Measurements from ENCODE around the gene ZKSCAN8. TPM values are rescaled to one million over a fixed set of nuclear protein-coding genes. Genes with fewer than 3 reads are reported as not detected.

Gene ZKSCAN8
- total RNA-seq, 2 donors from 2014 or later, result 12.5 to 14.8 TPM

GRCh38 chr6:28107506-28107905 lies 34.2 kb upstream of the ZKSCAN8 start:
- Histone ChIP-seq H3K36me3 (replicated peaks in 1 of 2; ENCODE audit: insufficient read depth in 1 of 2, low read depth in 2 of 2) (no peaks in the 10 kb centered on the region), H3K27ac (no peak overlapping the region), H3K27me3 (no peaks in the 10 kb centered on the region), H3K4me1 (peaks cover 5% of the 10 kb centered on the region), H3K9me3 (no peaks in the 10 kb centered on the region), H3K4me3 (no peak overlapping the region)
- TF ChIP-seq CTCF (IDR thresholded peaks at IDR 0.05), result no peak
- TF ChIP-seq POLR2A (IDR thresholded peaks at IDR 0.05), result no peak
- no peak for DNase-seq
- WGBS, 2 donors, result 63 to 64% methylated on average over 3 of the region's 3 CpGs
- no peak for ATAC-seq
- intact Hi-C loops (cut with DNase I), result no loop called here

- intact Hi-C loops (cut with DNase I), result no loop called here
- ATAC-seq, result no peak
- no peaks in the 10 kb centered on the region for H3K36me3 ChIP-seq (replicated peaks in 1 of 2; ENCODE audit: insufficient read depth in 1 of 2, low read depth in 2 of 2)
- no peak overlapping the region for H3K4me3 ChIP-seq
- no peak for TF ChIP-seq CTCF (IDR thresholded peaks at IDR 0.05)
- no peak for TF ChIP-seq POLR2A (IDR thresholded peaks at IDR 0.05)
- H3K4me1 ChIP-seq, result no peaks in the 10 kb centered on the region
- no peaks in the 10 kb centered on the region for H3K27me3 ChIP-seq
- no peak overlapping the region for H3K27ac ChIP-seq
- no peaks in the 10 kb centered on the region for H3K9me3 ChIP-seq
- WGBS, 2 donors, result 92 to 94% methylated on average over 3 of the region's 3 CpGs
- no peak for DNase-seq
Measured at GRCh38 chr6:28111964-28112363, 29.7 kb upstream of the ZKSCAN8 start.

- H3K36me3 ChIP-seq (replicated peaks in 1 of 2; ENCODE audit: insufficient read depth in 1 of 2, low read depth in 2 of 2), result peaks cover 0 to 6% of the 10 kb centered on the region in 2 donors
- H3K4me1 ChIP-seq, result no peaks in the 10 kb centered on the region
- DNase-seq (no peak), ATAC-seq (no peak)
- H3K27me3 ChIP-seq, result no peaks in the 10 kb centered on the region
- H3K9me3 ChIP-seq, result no peaks in the 10 kb centered on the region
- WGBS, 2 donors, result 63 to 70% methylated on average over 2 of the region's 2 CpGs
- intact Hi-C loops (cut with DNase I), result no loop called here
- TF ChIP-seq CTCF (IDR thresholded peaks at IDR 0.05) (no peak), POLR2A (IDR thresholded peaks at IDR 0.05) (no peak)
- no peak overlapping the region for H3K4me3 ChIP-seq
- H3K27ac ChIP-seq, result no peak overlapping the region
Measured at GRCh38 chr6:28115799-28116198, 25.9 kb upstream of the ZKSCAN8 start.

GRCh38 chr6:28117386-28118050 lies 24.2 kb upstream of the ZKSCAN8 start:
- intact Hi-C loops (cut with DNase I), result no loop called here
- no peak for DNase-seq
- Histone ChIP-seq H3K4me3 (no peak overlapping the region), H3K4me1 (no peaks in the 10 kb centered on the region), H3K27ac (no peak overlapping the region), H3K36me3 (replicated peaks in 1 of 2; ENCODE audit: insufficient read depth in 1 of 2, low read depth in 2 of 2) (peaks cover 0 to 6% of the 10 kb centered on the region in 2 donors), H3K27me3 (no peaks in the 10 kb centered on the region), H3K9me3 (no peaks in the 10 kb centered on the region)
- WGBS, 2 donors, result 91% methylated on average over 2 of the region's 2 CpGs
- ATAC-seq, result no peak
- no peak for TF ChIP-seq CTCF (IDR thresholded peaks at IDR 0.05)
- TF ChIP-seq POLR2A (IDR thresholded peaks at IDR 0.05), result no peak

GRCh38 chr6:28118217-28118616 lies 23.5 kb upstream of the ZKSCAN8 start:
- TF ChIP-seq CTCF (IDR thresholded peaks at IDR 0.05), result no peak
- TF ChIP-seq POLR2A (IDR thresholded peaks at IDR 0.05), result no peak
- peaks cover 0 to 6% of the 10 kb centered on the region in 2 donors for H3K36me3 ChIP-seq (replicated peaks in 1 of 2; ENCODE audit: insufficient read depth in 1 of 2, low read depth in 2 of 2)
- no peaks in the 10 kb centered on the region for H3K4me1 ChIP-seq
- no peak overlapping the region for H3K27ac ChIP-seq
- no peaks in the 10 kb centered on the region for H3K9me3 ChIP-seq
- intact Hi-C loops (cut with DNase I), result no loop called here
- no peak for ATAC-seq
- WGBS, 2 donors, result 64 to 69% methylated on average over 1 of the region's 1 CpG
- no peak overlapping the region for H3K4me3 ChIP-seq
- H3K27me3 ChIP-seq, result no peaks in the 10 kb centered on the region
- DNase-seq, result no peak
